ENCODE measurements around the gene PTPRT. TPM values are rescaled to one million over a fixed set of nuclear protein-coding genes. Genes with fewer than 3 reads are reported as not detected.

Gene PTPRT
- polyA plus RNA-seq, 1 donor: 0.53 TPM

DNA sequence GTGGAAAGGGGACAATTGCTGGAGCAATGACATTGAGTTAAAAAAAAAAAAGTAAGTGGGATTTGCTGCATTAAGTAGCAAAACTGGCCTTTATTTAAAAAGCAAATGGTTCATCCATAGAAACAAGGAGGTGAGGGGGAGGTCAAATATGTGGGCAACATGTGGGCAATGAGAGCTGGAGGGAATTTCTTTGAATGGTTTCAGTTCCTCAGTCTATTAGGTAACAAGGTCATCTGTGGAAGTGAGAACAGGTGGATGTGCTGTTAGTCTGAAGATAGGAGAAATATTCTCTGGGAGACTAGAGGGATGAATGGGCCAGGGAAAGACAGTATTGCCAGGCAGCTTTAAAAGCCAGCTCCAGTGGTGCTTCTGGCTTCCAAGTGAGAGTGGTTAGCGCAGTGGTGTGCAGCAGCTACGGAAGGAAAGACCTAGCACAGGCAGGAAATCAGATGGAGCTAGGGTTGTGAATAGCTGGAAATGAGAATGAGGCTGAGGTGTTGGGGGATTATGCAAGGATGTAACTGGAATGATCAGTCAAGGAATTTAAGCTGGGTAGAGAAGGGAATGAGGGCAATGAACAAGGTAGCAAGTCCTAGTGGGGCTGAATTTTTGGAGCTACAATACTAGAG, 727.6 kb downstream of the PTPRT start:
- no peak for DNase-seq

DNA sequence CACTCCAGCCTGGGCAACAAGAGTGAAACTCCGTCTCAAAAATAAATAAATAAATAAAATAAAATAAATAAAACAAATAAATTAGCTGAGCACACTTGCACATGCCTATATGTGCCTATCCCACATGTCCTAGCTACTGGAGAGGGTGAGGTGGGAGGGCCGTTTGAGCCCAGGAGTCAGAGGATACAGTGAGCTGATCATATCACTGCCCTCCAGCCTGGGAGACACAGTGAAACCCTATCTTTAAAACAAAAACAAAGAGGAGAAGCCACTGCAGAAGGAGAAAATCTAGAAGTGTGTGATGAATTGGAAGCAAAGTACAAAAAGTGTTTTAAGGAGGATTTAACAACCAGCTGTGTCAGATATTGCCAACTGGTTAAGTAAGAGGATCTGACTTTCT, 728.4 kb downstream of the PTPRT start:
- DNase-seq: peak; percentile 37

DNA sequence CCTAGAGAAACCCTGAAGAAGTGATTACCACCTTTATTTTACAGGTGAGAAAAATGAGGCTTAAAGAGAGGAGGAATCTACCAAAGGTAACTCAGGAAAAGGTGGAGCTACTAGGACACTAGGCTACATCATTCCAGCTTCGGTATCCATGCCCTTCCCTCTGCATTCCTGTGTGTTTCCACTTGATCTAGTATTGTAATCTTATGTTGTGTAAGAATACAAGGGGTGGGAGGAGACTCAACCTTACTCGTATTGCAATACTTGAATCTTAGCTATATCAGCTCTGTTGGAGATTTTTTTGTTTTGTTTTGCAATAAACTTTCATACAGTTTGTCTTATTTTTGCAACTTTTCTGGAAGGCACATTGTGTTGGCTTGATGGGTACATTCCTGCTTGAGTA, 742.4 kb downstream of the PTPRT start:
- no peak for DNase-seq

DNA sequence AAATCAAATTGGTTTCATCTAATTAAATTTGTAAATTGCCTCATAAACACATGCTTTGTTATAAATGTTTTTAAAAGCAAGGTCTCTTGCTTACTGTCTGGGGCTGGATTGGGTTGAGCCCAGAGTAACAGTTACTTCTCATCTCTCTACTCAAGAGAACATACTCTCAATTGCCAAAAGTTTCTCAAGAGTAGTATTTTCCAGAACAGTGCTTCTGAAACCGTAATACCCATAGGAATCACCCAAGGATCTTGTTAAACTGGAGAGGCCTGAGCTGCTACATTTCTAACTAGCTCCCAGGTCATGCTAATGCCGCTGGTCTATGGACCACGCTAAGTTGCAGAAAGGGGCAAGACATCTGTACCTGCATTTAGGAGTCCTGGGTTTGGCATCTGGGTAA, 744.9 kb downstream of the PTPRT start:
- no peak for DNase-seq

DNA sequence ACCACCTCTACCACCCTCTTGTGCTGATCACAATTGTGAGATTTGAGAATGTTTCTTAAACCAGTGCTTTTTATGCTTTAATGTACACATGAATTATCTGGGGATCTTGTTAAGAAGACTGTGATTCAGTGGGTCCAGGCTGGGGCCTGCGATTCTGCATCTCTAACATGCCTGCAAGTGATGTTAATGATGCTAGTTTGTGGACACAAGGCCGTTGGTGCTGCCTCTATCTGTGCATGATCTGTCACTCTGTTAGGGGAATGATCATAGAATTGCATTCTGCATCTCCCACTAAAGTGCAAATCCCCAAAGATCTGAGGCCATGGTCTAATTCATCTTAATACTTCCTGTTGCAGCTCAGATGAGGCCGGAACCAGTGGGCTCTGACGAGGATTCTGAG, 746.5 kb downstream of the PTPRT start:
- no peak for DNase-seq

DNA sequence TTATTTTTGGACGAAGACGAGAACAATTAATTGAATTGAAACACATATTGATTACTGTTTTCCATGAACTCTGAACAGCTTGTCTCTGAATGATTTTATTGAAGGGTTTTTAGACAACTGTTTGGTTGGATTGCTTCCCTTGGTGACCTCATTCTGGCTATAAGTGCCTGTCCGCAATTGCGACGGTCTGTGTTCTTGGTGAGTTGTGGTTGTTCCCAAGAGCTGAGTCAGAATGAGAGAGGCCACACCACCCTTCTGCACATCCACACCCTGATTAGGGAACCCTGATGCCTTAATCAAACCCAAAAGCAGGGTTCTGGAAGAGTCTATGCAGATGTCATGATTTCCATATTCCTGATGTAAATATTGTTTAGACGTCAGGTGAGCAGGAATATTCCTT, 747.0 kb downstream of the PTPRT start:
- no peak for DNase-seq

DNA sequence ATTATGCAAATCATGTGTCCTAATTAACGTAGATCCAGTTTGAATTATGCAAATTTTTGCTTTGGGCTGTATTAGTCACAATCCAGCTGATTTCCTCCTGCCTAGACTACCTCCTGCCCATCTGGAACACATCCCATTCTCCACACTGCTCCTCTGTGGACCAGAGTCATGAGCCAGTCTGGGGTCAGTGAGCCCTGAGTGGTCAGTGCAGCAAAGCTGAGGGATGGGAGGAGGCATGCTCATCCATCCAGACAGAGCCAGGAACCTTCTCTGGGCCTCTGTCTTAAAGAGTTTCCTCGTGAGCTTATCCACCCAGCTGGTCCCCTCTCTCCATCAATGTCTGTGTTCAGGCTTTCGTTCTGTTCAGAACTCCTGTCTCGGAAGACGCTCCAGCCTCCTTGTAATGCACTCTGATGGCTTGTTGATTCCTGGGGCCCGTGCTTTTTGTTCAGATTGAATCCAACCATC, 747.8 kb downstream of the PTPRT start:
- no peak for DNase-seq

DNA sequence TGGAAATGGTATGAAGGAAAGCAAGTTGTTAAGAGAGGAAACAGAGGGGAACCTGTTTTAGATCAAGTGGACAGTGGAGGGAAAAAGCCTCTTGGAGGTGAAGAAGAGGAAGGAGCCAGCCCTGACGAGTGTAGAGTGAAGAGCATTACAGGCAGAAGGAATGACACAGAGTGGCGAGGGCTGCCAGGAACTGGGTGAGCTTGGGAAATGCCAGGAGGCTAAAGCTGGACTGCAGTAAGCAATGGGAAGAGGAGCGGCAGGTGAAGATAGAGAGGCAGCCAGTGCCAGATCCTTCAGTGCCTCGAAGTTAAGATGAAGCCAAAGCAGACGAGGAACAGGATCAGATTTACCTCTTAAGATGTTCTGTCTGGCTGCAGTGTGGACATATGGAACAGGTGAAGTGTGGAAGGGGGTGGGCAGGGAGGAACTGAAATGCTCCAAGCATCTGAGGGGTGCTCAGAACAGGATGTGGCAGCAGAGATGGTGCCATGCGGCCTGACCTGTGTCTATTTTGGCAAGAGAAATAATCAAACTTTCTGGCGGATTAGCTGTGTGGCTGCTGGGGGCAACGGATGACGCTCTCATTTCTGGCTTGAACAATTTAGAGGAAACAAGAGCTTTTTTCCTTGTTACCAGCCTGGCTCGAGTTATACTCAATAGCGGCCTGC, 748.4 kb downstream of the PTPRT start:
- DNase-seq: no peak

DNA sequence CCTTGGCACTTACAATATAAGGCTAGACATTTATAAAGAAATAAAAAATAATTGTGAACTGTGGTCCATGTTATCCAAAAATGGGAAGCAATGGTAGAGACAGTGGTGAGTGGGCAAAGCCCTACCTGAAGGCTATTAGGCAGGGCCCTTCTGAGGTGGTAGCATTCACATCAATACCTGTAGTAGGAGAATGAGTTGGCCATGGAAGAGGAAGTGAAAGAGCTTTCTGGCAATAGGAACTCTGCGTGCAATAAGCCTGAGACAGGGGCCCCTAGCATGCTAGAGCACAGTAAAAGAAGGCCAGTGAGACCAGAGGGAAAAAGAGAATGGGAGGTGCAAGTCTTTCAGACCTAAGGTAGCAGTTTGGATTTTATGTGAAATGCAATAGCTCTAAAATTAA, 754.5 kb downstream of the PTPRT start:
- DNase-seq: no peak

DNA sequence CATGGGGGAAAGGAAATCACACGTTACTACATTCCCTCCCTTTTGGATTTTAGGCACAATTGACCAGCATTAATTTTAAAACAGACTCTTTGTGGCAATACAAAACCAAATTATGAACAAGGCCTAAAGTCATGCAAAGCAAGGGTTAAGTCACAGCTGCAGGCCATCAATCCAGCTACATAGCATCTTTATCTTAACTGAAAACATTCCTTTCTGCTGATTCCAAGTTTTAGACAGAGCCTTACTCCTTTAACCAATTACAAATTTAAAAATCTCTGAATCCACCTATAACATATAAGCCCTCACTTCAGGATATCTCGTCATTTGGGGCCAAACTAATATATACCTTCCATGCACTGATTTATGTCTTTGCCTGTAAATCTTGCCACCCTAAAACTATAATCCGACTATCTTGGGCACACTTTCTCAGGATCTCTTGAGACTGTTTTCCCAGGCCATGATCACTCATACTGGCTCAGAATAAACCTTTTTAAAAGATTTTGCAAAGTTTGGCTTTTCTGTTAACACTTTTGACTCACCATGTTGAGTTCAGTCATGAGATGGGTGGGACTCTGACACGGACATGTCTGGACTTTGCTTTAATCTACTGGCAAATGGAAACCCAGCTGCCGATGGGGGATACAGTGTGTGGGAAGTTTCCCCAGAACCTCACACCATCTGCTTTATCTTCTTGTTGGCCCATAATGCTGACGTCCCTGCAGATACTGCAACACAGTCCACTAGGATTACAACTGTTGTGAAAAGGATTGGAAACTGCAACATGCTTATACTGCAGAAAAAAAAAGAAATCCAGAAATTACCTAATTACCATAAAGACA, 757.0 kb downstream of the PTPRT start:
- peak; percentile 11 for DNase-seq

DNA sequence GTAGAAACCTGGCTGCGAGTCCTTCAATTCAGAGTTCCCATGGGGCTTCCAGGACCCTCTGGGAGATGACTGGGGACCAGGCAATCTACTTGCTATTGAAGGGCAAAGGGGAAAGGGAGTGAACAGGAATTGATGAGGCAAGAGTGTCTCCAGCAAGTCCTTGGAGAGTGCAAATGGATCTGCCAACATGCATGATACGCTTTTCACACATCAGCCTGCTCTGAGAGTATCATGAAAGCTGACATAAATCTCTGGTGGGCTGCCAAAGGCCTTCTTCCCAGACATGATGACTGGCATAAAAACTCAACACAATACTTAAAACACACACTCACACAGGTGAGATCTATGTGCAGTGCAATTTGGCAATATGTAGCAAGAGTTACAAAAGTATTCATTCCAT, 759.1 kb downstream of the PTPRT start:
- DNase-seq: no peak

DNA sequence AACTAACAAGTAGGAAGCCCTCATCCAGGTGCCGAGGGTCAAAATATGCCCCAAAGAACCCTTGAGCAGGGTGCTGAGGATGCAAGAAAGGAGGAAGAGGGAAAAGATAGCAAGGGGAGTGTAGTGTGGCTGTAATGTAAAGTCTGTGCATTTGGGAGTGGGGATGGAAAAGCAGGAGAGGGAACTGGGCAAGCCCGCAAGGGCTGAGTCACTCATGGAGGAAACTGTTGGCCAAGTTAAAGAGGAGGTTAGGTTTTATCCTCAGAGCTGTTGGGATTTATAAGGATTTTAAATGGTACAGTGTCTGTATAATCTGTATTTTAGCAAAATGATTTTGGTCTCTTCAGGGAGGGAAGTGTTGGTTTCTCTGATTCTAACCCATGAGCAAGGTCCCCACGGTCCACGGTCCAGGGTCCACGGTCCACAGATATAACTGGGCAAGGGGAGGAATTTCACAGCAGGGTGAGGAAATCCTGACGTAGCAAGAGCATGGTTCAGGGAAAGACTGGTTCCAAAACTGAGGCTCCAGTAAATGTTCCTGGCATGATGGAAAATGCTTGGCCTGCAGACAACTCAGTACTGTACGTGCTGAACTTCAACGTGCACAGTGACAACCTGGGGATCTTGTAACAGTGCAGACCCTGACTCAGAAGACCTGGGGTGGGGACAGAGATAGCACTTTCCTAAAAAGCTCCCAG, 759.8 kb downstream of the PTPRT start:
- no peak for DNase-seq

DNA sequence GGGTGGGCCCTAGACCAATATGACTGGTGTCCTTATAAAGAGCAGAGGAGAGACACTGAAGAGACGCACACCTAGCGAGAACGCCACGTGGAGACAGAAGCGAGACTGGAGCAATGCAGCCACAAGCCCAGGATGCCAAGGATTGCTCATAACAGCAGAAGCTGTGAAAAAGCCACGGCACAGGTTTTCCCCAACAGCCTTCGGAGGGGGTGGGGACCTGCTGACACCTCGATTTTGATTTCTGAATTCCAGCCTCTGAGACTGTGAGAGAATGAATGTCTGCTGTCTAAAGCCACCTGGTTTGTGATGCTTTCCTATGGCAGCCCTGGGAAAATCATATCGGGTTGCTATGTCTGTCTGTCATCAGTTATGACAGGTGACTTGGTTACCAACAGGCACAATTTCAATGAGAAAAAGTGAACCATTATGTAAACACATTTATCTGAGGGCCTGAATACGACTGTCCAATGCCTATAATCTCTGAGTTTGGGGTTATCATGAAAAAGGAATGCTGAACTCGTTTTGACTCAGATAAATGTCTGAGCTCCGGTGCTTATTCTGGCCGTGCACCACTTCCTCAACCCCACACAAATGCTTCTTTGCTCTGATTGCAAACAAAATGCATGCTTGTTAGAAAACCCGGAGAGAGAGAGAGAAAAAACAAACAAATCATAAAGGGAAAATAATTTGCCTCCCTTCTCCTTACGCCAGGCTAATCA, 769.7 kb downstream of the PTPRT start:
- no peak for DNase-seq

DNA sequence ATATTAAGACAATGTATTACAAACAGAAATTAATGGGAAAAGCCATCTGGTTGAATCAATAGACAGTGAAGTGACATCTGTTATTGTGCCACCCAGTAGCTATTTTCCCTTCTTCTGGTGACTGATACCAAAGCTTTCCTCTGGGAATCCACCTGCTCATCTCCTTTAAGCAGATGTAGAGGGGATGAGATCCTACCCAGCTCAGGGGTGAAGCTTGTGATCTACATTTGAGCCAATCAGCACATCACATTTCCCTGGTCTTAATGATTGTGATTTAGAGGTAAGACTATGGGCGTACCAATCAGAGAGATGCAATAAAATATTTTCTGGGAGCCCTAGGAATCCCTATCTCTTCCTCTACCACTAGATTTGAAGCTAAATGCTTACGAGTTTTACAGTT, 782.9 kb downstream of the PTPRT start:
- DNase-seq: no peak

DNA sequence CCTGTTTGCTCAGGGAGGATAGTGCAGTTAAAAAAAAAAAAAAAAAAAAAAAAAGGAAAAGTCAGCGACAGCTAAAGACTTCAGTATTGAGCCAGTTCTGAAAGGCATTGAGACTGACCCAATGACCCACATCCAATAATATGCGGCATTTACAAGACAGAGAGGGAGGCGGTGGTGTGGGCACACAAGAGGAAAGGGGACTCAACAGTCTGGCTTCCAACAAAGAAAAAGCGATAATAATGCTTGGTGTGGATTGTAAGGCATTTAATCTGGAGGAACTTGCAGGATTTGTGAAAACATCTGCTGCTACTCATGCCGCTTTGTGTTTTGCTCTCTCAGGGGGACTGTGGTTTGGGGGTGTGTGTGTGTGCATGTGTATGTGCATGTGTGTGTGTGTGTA, 787.3 kb downstream of the PTPRT start:
- no peak for DNase-seq

DNA sequence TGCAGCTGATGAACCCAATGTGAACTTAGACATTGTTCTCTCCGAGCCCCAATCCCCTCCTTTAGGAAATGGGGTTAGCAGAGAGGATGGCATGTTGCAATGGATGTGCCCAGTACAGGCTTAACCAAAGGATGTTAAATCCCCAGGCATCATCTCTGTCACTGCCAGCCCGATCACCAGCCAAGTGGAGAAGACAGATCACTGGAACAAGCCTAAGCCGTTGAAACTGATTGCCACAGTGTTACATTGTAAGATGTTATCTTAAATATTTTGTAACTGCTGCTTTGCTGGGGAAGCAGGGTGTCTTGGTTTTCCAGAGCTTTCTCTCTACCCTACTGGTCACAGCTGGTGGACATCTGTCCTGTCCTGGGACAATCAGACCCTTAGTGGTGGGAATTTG, 788.1 kb downstream of the PTPRT start:
- no peak for DNase-seq

DNA sequence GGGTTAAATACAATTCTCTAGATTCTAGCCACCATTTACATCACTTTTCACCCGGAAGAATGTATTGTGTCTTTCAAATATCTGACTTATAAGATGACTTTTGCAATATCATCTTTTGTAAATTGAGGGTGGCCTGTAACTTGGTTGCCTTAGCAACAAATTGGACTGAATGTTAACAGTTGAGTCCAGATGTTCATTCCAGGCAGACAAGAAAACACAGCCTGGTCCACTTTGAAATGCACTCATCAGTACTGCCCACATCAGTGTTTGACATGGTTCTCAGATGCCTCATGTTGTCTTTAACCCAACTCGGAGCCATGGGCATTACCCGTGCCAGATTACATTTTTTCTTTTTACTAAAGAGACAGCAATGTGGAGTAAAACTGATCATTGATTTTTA, 789.9 kb downstream of the PTPRT start:
- no peak for DNase-seq

DNA sequence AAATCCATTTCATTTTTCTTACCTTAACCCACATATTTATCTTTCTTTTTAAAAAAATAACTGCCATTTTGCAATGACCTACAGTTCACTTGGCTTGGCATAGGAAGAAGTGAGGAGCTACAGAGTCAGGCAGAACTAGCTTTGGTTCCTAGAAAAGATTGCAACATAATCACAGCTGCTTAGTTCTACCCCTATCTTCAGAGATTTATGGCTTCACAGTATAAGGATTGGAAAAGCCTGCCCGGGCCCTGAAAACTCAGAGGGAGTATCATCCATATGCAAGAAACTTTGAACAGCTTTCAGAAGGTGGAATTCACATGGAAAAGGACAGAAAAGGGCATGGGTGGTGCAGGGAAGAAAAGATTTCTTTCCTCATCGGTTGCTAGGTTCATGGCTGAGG, 797.3 kb downstream of the PTPRT start:
- peak; percentile 4 for DNase-seq

DNA sequence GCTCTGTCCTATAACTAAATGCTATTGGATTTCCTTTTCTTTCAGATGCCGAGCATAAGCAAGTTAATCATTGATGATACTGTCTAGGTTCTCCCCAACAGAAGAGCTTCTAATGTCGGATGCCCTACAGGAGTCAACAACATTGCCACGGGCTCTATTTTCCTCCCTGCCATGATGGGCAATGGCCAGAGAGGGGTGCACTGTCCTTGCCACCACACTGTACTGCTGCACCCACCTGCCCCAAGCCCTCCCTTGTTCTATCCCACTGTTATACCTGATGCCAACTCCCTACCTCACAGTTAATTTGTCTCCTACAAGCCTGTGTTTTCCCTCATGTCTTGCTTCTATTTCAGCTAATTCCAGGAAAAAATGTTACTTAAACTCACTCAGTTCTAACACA, 797.9 kb downstream of the PTPRT start:
- no peak for DNase-seq

DNA sequence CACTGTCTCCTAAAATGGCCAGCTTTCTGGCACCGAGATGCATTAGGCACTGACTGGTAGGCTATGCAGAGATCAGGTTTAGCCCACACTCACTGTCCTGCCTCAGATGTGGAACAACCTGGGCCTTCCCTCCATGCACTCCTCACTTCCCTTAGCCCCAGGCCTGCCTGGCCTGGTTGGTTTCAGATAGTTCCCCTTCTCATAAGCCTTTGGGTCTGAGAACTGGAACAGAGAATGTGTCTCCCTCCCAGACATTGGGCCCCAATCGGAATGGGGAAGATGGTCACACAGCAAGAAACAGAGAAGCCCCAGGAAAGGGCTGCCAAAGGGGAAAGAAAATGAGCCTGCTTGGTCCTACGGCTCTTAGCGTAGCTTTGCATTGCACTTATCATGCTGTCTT, 809.4 kb downstream of the PTPRT start:
- no peak for DNase-seq

DNA sequence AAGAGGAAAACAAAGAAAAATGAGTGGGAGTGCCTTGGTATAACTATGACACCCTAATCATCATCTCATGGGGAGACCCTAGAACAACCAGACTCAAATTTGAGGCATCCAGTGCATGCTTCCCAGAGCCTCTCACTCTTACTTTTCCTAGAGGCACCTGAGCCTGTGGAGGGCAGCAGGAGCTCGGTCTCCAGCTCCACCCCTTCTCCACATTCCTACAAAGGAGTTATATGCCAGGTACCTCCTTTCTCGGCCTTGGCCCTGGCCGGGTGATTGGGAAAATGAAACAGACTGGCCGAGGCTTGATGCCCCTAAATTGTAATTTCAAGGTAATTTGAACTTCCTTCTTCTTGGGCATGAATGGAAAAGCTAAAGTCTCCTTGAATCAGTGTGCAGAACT, 810.3 kb downstream of the PTPRT start:
- DNase-seq: no peak

DNA sequence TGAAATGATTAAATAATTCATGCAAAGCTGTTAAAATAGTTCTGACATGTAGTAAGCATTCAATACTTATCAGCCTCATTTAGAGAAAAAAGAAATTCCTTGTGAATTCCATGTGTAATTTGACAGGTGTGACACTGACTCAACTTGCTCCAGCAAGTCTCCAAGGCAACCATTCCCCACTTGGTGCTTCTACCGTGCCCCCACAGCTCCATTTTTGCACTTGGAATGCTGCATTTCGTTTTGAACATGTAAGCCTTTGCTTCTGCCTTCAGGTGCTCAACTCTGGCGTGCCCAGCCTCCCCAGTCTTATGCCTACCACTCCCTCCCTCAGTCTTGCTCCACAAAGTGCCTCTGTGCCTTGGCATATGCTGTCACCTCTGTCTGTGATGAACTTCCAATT, 810.9 kb downstream of the PTPRT start:
- DNase-seq: no peak

All from left kidney (tissue), 2 donors.